ENCODE data around the gene TNS3.

GRCh38 chr7:47537716-47538675, 43.9 kb downstream of the TNS3 start:
- TF ChIP-seq CTCF (IDR thresholded peaks at IDR 0.05; ENCODE audit: low read depth, low read length, poor library complexity, severe bottlenecking) (no peak), EZH2phosphoT487 (IDR thresholded peaks at IDR 0.05; ENCODE audit: borderline replicate concordance, low read length) (no peak)

All from DOHH2 (cell line).